Stomach (tissue), 9 donors: Measurements from ENCODE around the gene SLC8B1. TPM values are rescaled to one million over a fixed set of nuclear protein-coding genes. Genes with fewer than 3 reads are reported as not detected.

ENCODE experiments used
- DNase-seq, 2 donors: peaks; one replicate each; pipeline versions ENCODE4 v3.0.0 to v3.0.0-alpha.2; 2013 to 2019
- H3K27ac ChIP-seq, 5 donors: fragments of 200-600 bp in 4 of 5; sonication (generic) in 4 of 5; one replicate each; pipeline ENCODE4 v1.5.1; 2013 to 2019; ENCODE audit warnings: mild to moderate bottlenecking in 1 of 5, moderate library complexity in 1 of 5
- H3K27me3 ChIP-seq, 3 donors: fragments of 200-600 bp; sonication (generic); one replicate each; pipeline ENCODE4 v1.5.1; 2017 to 2019; ENCODE audit warnings: mixed run types in 1 of 3
- H3K36me3 ChIP-seq, 4 donors: fragments of 200-600 bp; sonication (generic); 1 replicate in 3 of 4; 2 replicates in 1 of 4; pipeline ENCODE4 v1.5.1; 2016 to 2019
- H3K4me1 ChIP-seq, 4 donors: fragments of 200-600 bp; sonication (generic); one replicate each; pipeline ENCODE4 v1.5.1; 2016 to 2019
- H3K4me3 ChIP-seq, 4 donors: fragments of 200-600 bp; sonication (generic) in 3 of 4; one replicate each; pipeline ENCODE4 v1.5.1; 2016 to 2019; ENCODE audit warnings: mild to moderate bottlenecking in 1 of 4
- H3K9me3 ChIP-seq, 4 donors: fragments of 200-600 bp; sonication (generic); one replicate each; pipeline ENCODE4 v1.5.1; 2016 to 2019
- EP300 ChIP-seq: sonication (generic); formaldehyde crosslinking; IDR thresholded peaks from one replicate; pipeline ENCODE4 v1.6.1; 2017; ENCODE audit warnings: antibody characterized with exemption
- POLR2A ChIP-seq, 4 donors: fragments of 450-650 bp; IDR thresholded peaks; one replicate each; pipeline ENCODE4 v1.6.1; 2016; ENCODE audit warnings: antibody characterized with exemption in 4 of 4, control low read depth in 2 of 4, mild to moderate bottlenecking in 1 of 4, moderate library complexity in 1 of 4
- POLR2AphosphoS5 ChIP-seq, 3 donors: sonication (generic); formaldehyde crosslinking; IDR thresholded peaks; one replicate each; pipeline ENCODE4 v1.6.1; 2016; ENCODE audit warnings: antibody characterized with exemption in 3 of 3
- WGBS, 5 donors: extraction: QIAGEN DNeasy Blood & Tissue Kit in 3 of 5; methylation state at CpG; one replicate each; pipeline versions ENCODE4 v1.1.5 to v1.1.7; 2013 to 2018; 5-methylcytosine and 5-hydroxymethylcytosine counted together
- intact Hi-C: fragments of 100-400 bp; cut with DNase I; formaldehyde crosslinking; loops from one replicate; pipeline ENCODE4 v1.15.1; 2023; ENCODE audit warnings: low total_unique reads
- polyA plus RNA-seq, 3 donors: library from polyadenylated mRNA; stranded (reverse); fragments of 200-250 nt; gene quantifications; one replicate each; pipeline ENCODE4 v1.2.3, GENCODE V29; 2013
- total RNA-seq, 5 donors: library from RNA; depleted of rRNA; stranded (reverse); fragments of >200 nt; gene quantifications; one replicate each; pipeline versions ENCODE4 v1.1.0 to v1.2.3, GENCODE V29; 2014 to 2016
- TF ChIP-seq, protein P1 (sequence below), 7 experiments: fragments of 450-650 bp in 4 of 7; fragments of 200-600 bp in 3 of 7; sonication (generic) in 3 of 7; IDR thresholded peaks; one replicate each; pipeline ENCODE4 v1.5.1; 2016 to 2019; ENCODE audit warnings: antibody characterized with exemption in 7 of 7, control low read depth in 2 of 7, mild to moderate bottlenecking in 1 of 7
- donor health status: healthy with polysubstance abuse.
- donor health status: Bipolar disorder and iron deficiency.
- donor health status: healthy.

SLC8B1 gene
- total and polyA plus RNA-seq, 8 donors, result 9.0 to 167 (median 18.6) TPM

GRCh38 chr12:113329022-113329790, 5.7 kb downstream of the SLC8B1 start:
- H3K27ac ChIP-seq, result no peak overlapping the region
- intact Hi-C loops, result no loop called here
- DNase-seq, result no peak
- H3K27me3 ChIP-seq, result no peaks in the 10 kb centered on the region
- 86 to 93% (median 90%) methylated on average over 6 to 9 of the region's 9 CpGs for WGBS, 5 donors
- H3K4me1 ChIP-seq, result peaks cover 12 to 46% (median 23%) of the 10 kb centered on the region in 4 donors
- no peak overlapping the region for H3K4me3 ChIP-seq
- no peak for TF ChIP-seq POLR2AphosphoS5 (IDR thresholded peaks at IDR 0.05)
- no peak for TF ChIP-seq EP300
- no peak for TF ChIP-seq POLR2A (IDR thresholded peaks at IDR 0.05)
- TF ChIP-seq, protein P1, sequence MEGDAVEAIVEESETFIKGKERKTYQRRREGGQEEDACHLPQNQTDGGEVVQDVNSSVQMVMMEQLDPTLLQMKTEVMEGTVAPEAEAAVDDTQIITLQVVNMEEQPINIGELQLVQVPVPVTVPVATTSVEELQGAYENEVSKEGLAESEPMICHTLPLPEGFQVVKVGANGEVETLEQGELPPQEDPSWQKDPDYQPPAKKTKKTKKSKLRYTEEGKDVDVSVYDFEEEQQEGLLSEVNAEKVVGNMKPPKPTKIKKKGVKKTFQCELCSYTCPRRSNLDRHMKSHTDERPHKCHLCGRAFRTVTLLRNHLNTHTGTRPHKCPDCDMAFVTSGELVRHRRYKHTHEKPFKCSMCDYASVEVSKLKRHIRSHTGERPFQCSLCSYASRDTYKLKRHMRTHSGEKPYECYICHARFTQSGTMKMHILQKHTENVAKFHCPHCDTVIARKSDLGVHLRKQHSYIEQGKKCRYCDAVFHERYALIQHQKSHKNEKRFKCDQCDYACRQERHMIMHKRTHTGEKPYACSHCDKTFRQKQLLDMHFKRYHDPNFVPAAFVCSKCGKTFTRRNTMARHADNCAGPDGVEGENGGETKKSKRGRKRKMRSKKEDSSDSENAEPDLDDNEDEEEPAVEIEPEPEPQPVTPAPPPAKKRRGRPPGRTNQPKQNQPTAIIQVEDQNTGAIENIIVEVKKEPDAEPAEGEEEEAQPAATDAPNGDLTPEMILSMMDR (IDR thresholded peaks at IDR 0.05), result no peak
- no peaks in the 10 kb centered on the region for H3K9me3 ChIP-seq
- H3K36me3 ChIP-seq, result peaks cover 10 to 61% (median 38%) of the 10 kb centered on the region in 4 donors

- no peak for DNase-seq
- Histone ChIP-seq H3K4me1 (peaks cover 5 to 39% (median 16%) of the 10 kb centered on the region in 4 donors), H3K36me3 (peaks cover 10 to 66% (median 41%) of the 10 kb centered on the region in 4 donors), H3K27me3 (no peaks in the 10 kb centered on the region), H3K27ac (no peak overlapping the region), H3K9me3 (no peaks in the 10 kb centered on the region), H3K4me3 (no peak overlapping the region)
- WGBS, 5 donors, result 81 to 85% (median 83%) methylated on average over 5 of the region's 5 CpGs
- TF ChIP-seq POLR2AphosphoS5 (IDR thresholded peaks at IDR 0.05), result no peak
- intact Hi-C loops, result no loop called here
These were observed 6.5 kb downstream of the SLC8B1 start for GRCh38 chr12:113328368-113328889.

GRCh38 chr12:113326775-113327395, 8.0 kb downstream of the SLC8B1 start:
- WGBS, 5 donors, result 71 to 85% (median 81%) methylated on average over 4 of the region's 4 CpGs
- Histone ChIP-seq H3K27ac (peak overlapping the region in 2 of 5 donors; percentile 23 to 42), H3K27me3 (no peaks in the 10 kb centered on the region), H3K9me3 (no peaks in the 10 kb centered on the region), H3K4me3 (no peak overlapping the region), H3K4me1 (peaks cover 0 to 23% (median 8%) of the 10 kb centered on the region in 4 donors), H3K36me3 (peaks cover 6 to 70% (median 48%) of the 10 kb centered on the region in 4 donors)
- intact Hi-C loops, result no loop called here
- TF ChIP-seq POLR2A (IDR thresholded peaks at IDR 0.05) (no peak), EP300 (no peak), POLR2AphosphoS5 (IDR thresholded peaks at IDR 0.05) (no peak)
- TF ChIP-seq, protein P1 (IDR thresholded peaks at IDR 0.05), result no peak
- peak in 1 of 2 donors; percentile 37 for DNase-seq

DNA sequence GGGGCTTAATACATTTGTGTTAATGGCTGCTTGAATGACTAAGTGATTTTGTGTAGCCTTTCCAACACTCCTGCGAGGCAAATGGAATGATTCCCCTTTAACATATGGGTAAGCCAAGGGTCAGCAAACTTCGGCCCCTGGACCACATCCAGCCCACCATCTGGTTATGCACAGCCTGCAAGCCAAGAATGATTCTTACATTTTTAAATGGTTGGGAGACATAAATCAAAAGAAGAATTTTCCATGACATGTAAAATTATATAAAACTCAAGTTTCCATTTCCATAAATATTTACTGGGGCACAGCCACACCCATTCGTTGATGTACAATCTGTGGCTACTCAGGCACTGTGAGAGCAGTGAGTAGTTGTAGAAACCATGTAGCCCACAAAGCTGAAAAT, 9.0 kb downstream of the SLC8B1 start:
- WGBS, 5 donors, result 43 to 72% (median 59%) methylated on average over 3 of the region's 3 CpGs
- DNase-seq, result peak in 1 of 2 donors; percentile 80
- no peaks in the 10 kb centered on the region for H3K9me3 ChIP-seq
- H3K27me3 ChIP-seq, result no peaks in the 10 kb centered on the region
- peaks cover 0 to 23% (median 8%) of the 10 kb centered on the region in 4 donors for H3K4me1 ChIP-seq
- TF ChIP-seq POLR2A (IDR thresholded peaks at IDR 0.05), result no peak
- TF ChIP-seq, protein P1 (IDR thresholded peaks at IDR 0.05), result no peak
- TF ChIP-seq EP300, result no peak
- no peak for TF ChIP-seq POLR2AphosphoS5 (IDR thresholded peaks at IDR 0.05)
- intact Hi-C loops, result no loop called here
- no peak overlapping the region for H3K4me3 ChIP-seq
- peak overlapping the region in 2 of 5 donors; percentile 23 to 42 for H3K27ac ChIP-seq
- H3K36me3 ChIP-seq, result peaks cover 8 to 67% (median 48%) of the 10 kb centered on the region in 4 donors
